Erythroblast (primary cell): Measurements from ENCODE around the gene ACSL3.

Experiments
- GATA1 ChIP-seq: IDR thresholded peaks from 2 replicates; pipeline ENCODE4 v1.6.1; 2011; ENCODE audit warnings: low read depth, mild to moderate bottlenecking, control low read depth, low read length, moderate library complexity
- POLR2A ChIP-seq: IDR thresholded peaks from 2 replicates; pipeline ENCODE4 v1.6.1; 2011; ENCODE audit warnings: mild to moderate bottlenecking, low read length

DNA sequence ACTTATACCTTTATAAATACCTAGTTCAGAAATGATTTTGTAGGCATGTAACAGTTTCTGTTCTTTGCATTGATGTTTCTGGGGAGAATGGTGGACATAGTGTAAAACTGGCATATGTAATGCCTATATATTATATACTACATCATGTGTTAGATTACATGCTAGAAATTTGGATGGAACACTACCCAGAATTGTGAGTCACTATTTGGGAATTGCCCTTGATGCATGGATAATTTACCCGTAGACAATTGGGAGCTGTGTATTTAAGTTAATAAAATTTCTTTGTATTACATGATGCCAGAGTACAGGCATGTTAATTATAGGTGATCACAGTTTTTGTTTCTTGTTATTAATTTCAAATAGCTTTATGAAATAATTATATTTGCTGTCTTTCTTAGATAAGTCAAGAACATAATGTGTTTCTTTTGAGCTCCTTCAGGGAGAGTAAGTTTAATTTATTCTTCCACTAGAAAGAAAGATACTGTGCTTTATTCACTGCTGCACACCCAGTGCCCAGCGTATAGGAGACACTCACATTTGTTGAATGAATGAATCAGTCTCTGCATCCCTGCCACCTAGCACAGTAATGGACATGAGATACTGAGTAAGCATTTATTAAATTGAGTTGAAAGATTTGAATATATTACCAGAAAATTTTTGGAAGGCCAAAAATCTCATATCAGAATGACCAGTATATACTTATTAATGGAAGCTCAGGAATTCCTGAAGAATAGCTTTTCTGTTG, 16.9 kb downstream of the ACSL3 start:
- TF ChIP-seq POLR2A (no peak), GATA1 (no peak)
